ENCODE data around the gene LRFN2. TPM values are rescaled to one million over a fixed set of nuclear protein-coding genes. Genes with fewer than 3 reads are reported as not detected.

Gene LRFN2
- total RNA-seq, 1 experiment from 2014 or later: not detected

DNA sequence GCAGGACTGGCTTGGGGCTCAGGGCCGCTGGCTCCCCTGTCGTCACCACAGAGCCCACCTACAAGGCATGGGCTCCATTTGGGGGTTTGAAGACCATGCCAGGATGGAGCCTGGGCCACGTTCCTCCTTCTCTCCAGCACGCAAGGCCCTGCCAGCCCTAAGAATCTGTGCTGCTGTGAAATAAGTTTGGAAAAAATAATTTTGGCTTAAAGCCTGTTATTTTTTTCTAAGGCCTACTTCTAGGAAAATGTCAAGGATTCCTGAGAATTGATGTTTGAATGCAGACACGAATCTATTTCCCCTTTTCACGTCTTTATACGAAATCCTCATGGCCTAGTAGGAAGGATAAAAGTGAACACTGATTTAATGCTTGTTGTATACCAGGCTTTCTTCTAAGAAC, 107.5 kb downstream of the LRFN2 start:
- no TSS peak for BruUV-seq (replicated peaks)
- TF ChIP-seq, protein P1, sequence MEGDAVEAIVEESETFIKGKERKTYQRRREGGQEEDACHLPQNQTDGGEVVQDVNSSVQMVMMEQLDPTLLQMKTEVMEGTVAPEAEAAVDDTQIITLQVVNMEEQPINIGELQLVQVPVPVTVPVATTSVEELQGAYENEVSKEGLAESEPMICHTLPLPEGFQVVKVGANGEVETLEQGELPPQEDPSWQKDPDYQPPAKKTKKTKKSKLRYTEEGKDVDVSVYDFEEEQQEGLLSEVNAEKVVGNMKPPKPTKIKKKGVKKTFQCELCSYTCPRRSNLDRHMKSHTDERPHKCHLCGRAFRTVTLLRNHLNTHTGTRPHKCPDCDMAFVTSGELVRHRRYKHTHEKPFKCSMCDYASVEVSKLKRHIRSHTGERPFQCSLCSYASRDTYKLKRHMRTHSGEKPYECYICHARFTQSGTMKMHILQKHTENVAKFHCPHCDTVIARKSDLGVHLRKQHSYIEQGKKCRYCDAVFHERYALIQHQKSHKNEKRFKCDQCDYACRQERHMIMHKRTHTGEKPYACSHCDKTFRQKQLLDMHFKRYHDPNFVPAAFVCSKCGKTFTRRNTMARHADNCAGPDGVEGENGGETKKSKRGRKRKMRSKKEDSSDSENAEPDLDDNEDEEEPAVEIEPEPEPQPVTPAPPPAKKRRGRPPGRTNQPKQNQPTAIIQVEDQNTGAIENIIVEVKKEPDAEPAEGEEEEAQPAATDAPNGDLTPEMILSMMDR (IDR thresholded peaks at IDR 0.05; ENCODE audit: insufficient read depth in 1 of 2, low read depth in 1 of 2, low read length in 1 of 2, severe bottlenecking in 1 of 2, unreplicated experiment in 1 of 2): no peak
- no peaks in the 10 kb centered on the region for H3K36me3 Mint-ChIP-seq (ENCODE audit: insufficient read depth, unreplicated experiment)
- H3K4me1 Mint-ChIP-seq (ENCODE audit: low read depth, unreplicated experiment): no peaks in the 10 kb centered on the region
- intact Hi-C loops (cut with micrococcal nuclease; ENCODE audit: unreplicated experiment): no loop called here
- Histone ChIP-seq H3K27me3 (replicated peaks; ENCODE audit: control insufficient read depth, insufficient read depth, low read length) (no peaks in the 10 kb centered on the region; the same call in 1 of the 2 replicates), H3K9me3 (no peaks in the 10 kb centered on the region), H3K36me3 (ENCODE audit: control insufficient read depth, insufficient read depth, low read length) (no peaks in the 10 kb centered on the region), H3K4me1 (no peaks in the 10 kb centered on the region), H3K4me3 (ENCODE audit: low read depth, low read length) (no peak overlapping the region)
- H3K9me3 Mint-ChIP-seq (ENCODE audit: unreplicated experiment): no peaks in the 10 kb centered on the region
- ChIA-PET CTCF (no interaction called here), POLR2A (no interaction called here)
- peaks cover 24% of the 10 kb centered on the region for H3K27me3 Mint-ChIP-seq (ENCODE audit: insufficient read depth, unreplicated experiment)
- DNase-seq: no peak
- H3K27ac Mint-ChIP-seq (ENCODE audit: unreplicated experiment): no peak overlapping the region
- no peak overlapping the region for H3K4me3 Mint-ChIP-seq (ENCODE audit: unreplicated experiment)

DNA sequence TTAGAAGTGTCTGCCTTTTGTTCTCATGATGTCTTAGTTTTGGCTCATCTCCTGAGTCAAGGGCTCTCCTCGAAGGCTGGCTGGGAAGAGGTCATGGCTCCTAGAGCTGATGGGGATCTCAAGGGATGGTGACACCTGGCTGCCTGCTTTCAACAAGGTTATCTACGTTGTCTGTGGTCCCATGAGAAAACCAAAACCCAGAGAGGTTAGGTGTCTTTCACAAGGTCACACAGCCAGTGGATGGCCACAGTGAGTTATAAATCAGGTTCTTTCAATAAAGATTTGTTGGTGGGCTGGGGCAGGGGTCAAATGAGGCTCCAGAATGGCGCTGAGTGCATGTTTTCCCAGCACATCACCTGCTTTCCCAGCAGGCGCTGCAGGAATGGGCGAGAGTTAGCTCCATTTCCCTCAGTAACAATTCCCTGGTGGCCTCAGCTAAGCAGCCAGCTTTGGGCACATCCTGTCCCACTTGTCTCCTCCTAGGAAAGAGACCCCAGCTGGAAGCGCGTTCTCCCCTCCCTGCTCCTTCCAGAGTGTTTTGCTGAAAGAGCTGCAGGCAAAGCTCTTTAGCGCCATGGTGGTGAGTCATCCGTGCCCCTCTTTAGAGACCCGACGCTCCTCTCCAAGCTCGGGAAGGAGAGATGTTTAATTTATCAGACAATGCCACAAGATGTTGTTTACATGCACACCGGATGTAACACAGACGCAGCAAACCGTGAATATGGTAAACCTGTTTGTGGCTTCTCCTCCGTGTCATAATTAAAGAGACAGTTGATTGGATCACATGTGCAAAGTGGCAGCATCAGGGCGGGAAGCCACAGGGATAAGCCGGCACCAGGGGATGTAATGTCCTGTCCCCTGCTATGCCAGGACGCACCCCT, 109.7 kb downstream of the LRFN2 start:
- no TSS peak for BruUV-seq (replicated peaks)
- Mint-ChIP-seq H3K9me3 (ENCODE audit: unreplicated experiment) (no peaks in the 10 kb centered on the region), H3K4me1 (ENCODE audit: low read depth, unreplicated experiment) (no peaks in the 10 kb centered on the region), H3K27ac (ENCODE audit: unreplicated experiment) (no peak overlapping the region), H3K27me3 (ENCODE audit: insufficient read depth, unreplicated experiment) (peaks cover 25% of the 10 kb centered on the region), H3K36me3 (ENCODE audit: insufficient read depth, unreplicated experiment) (no peaks in the 10 kb centered on the region), H3K4me3 (ENCODE audit: unreplicated experiment) (no peak overlapping the region)
- Histone ChIP-seq H3K9me3 (no peaks in the 10 kb centered on the region), H3K4me3 (ENCODE audit: low read depth, low read length) (no peak overlapping the region), H3K27me3 (replicated peaks; ENCODE audit: control insufficient read depth, insufficient read depth, low read length) (no peaks in the 10 kb centered on the region), H3K4me1 (no peaks in the 10 kb centered on the region), H3K36me3 (ENCODE audit: control insufficient read depth, insufficient read depth, low read length) (no peaks in the 10 kb centered on the region)
- DNase-seq: no peak
- intact Hi-C loops (cut with micrococcal nuclease; ENCODE audit: unreplicated experiment): no loop called here
- ChIA-PET CTCF (no interaction called here), POLR2A (no interaction called here)
- TF ChIP-seq, protein P1 (IDR thresholded peaks at IDR 0.05; ENCODE audit: insufficient read depth in 1 of 2, low read depth in 1 of 2, low read length in 1 of 2, severe bottlenecking in 1 of 2, unreplicated experiment in 1 of 2): no peak

DNA sequence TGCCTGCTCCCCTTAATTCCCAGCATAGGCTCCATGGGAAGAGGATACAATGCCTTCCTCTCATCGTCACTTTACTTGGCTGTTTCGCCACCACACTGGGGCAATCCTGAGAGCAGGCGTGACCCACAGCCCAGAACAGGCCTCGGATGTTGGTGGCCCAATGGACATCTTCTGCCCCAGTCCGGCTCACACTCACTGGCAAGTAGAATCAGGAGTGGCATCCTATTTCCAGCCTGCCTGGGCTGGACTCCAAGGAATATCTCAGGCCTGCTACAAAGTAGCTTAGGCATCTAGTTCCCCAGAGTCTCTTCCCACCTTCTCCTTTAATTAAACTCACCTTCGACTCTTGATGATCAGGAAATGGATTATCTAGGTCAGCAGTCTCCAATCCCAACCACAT, 110.5 kb downstream of the LRFN2 start:
- Mint-ChIP-seq H3K4me3 (ENCODE audit: unreplicated experiment) (no peak overlapping the region), H3K27ac (ENCODE audit: unreplicated experiment) (no peak overlapping the region), H3K9me3 (ENCODE audit: unreplicated experiment) (no peaks in the 10 kb centered on the region), H3K4me1 (ENCODE audit: low read depth, unreplicated experiment) (no peaks in the 10 kb centered on the region), H3K36me3 (ENCODE audit: insufficient read depth, unreplicated experiment) (no peaks in the 10 kb centered on the region), H3K27me3 (ENCODE audit: insufficient read depth, unreplicated experiment) (peaks cover 28% of the 10 kb centered on the region)
- H3K36me3 ChIP-seq (ENCODE audit: control insufficient read depth, insufficient read depth, low read length): no peaks in the 10 kb centered on the region
- ChIA-PET CTCF (no interaction called here), POLR2A (no interaction called here)
- intact Hi-C loops (cut with micrococcal nuclease; ENCODE audit: unreplicated experiment): no loop called here
- no peak for DNase-seq
- H3K9me3 ChIP-seq: no peaks in the 10 kb centered on the region
- H3K4me1 ChIP-seq: no peaks in the 10 kb centered on the region
- TF ChIP-seq, protein P1 (IDR thresholded peaks at IDR 0.05; ENCODE audit: insufficient read depth in 1 of 2, low read depth in 1 of 2, low read length in 1 of 2, severe bottlenecking in 1 of 2, unreplicated experiment in 1 of 2): no peak
- H3K27me3 ChIP-seq (replicated peaks; ENCODE audit: control insufficient read depth, insufficient read depth, low read length): no peaks in the 10 kb centered on the region
- no peak overlapping the region for H3K4me3 ChIP-seq (ENCODE audit: low read depth, low read length)
- no TSS peak for BruUV-seq (replicated peaks)

All from Caco-2 (cell line).